GM18508 (cell line): ENCODE measurements around the gene LRRK2.

Source experiments
- ATAC-seq: cut with Tn5 transposase; IDR thresholded peaks from one replicate; pipeline ENCODE4 v1.9.1; 2021; ENCODE audit warnings: moderate number of reproducible peaks; ENCODE audit not compliant: insufficient read depth, unreplicated experiment

The LRRK2 gene

GRCh38 chr12:40224439-40225291 lies at the start of gene LRRK2:
Gene LRRK2 (plus strand): TSS chr12:40224997. CDS start chr12:40225132, 135 bp downstream.
- ATAC-seq = peak; percentile 19

- ATAC-seq = no peak
Observed at GRCh38 chr12:40175045-40175444, 49.8 kb upstream of the LRRK2 start.

- no peak for ATAC-seq
Observed at GRCh38 chr12:40175489-40175888, 49.3 kb upstream of the LRRK2 start.

GRCh38 chr12:40178701-40179100 lies 46.1 kb upstream of the LRRK2 start:
- no peak for ATAC-seq

GRCh38 chr12:40181490-40181889 lies 43.3 kb upstream of the LRRK2 start:
- ATAC-seq = no peak

GRCh38 chr12:40183715-40184114 lies 41.1 kb upstream of the LRRK2 start:
- ATAC-seq = no peak

GRCh38 chr12:40184493-40185302 lies 40.1 kb upstream of the LRRK2 start:
- ATAC-seq = no peak

GRCh38 chr12:40185303-40185693 lies 39.5 kb upstream of the LRRK2 start:
- ATAC-seq = no peak

- no peak for ATAC-seq
Observed at GRCh38 chr12:40188558-40189320, 36.1 kb upstream of the LRRK2 start.

- peak; percentile 99 for ATAC-seq
Observed at GRCh38 chr12:40192704-40193255, 32.0 kb upstream of the LRRK2 start.

GRCh38 chr12:40194846-40195245 lies 30.0 kb upstream of the LRRK2 start:
- no peak for ATAC-seq

GRCh38 chr12:40197590-40197989 lies 27.2 kb upstream of the LRRK2 start:
- ATAC-seq = no peak

- no peak for ATAC-seq
Observed at GRCh38 chr12:40198601-40199000, 26.2 kb upstream of the LRRK2 start.

- ATAC-seq = no peak
Observed at GRCh38 chr12:40202095-40203059, 22.4 kb upstream of the LRRK2 start.

- ATAC-seq = no peak
Observed at GRCh38 chr12:40203060-40203430, 21.8 kb upstream of the LRRK2 start.

GRCh38 chr12:40204337-40204736 lies 20.5 kb upstream of the LRRK2 start:
- ATAC-seq = no peak

GRCh38 chr12:40207551-40207950 lies 17.2 kb upstream of the LRRK2 start:
- no peak for ATAC-seq

- ATAC-seq = peak; percentile 85
Observed at GRCh38 chr12:40208707-40209446, 15.9 kb upstream of the LRRK2 start.

GRCh38 chr12:40209886-40210285 lies 14.9 kb upstream of the LRRK2 start:
- ATAC-seq = no peak
